Measurements from ENCODE around the gene PPY.
A peak's percentile ranks its signal among the peaks of the same experiment; 100 is the strongest.
"Not testable (repeated sequence)": the region's sequence is repeated elsewhere in the genome, so short reads cannot be mapped to it uniquely, and the experiment has no call there.

The PPY gene

GRCh38 chr17:43900183-43900857 is 42.0 kb downstream of the PPY start:
- no peaks in the 10 kb centered on the region for H3K9me3 ChIP-seq (ENCODE audit: insufficient read depth, low read depth, low read length)
- H3K4me3 ChIP-seq (ENCODE audit: low read length) = peak overlapping the region; percentile 72
- H3K36me3 ChIP-seq (ENCODE audit: insufficient read depth, low read depth, low read length) = peaks cover 6% of the 10 kb centered on the region; the same call in 1 of the 2 replicates
- H3K9ac ChIP-seq (ENCODE audit: low read depth, low read length) = peak overlapping the region; percentile 56; the same call in 1 of the 2 replicates
- H3K27me3 ChIP-seq (ENCODE audit: insufficient read depth, low read length) = peaks cover 31% of the 10 kb centered on the region
- peaks cover 10% of the 10 kb centered on the region; the same call in 1 of the 2 replicates for H3K4me1 ChIP-seq (ENCODE audit: insufficient read depth, low read length)
- H3K27ac ChIP-seq (ENCODE audit: low read length) = no peak overlapping the region

- H3K27ac ChIP-seq (ENCODE audit: low read length) = no peak overlapping the region
- H3K9ac ChIP-seq (ENCODE audit: low read depth, low read length) = no peak overlapping the region
- peaks cover 13% of the 10 kb centered on the region for H3K4me1 ChIP-seq (ENCODE audit: insufficient read depth, low read length)
- peaks cover 6% of the 10 kb centered on the region; the same call in 1 of the 2 replicates for H3K36me3 ChIP-seq (ENCODE audit: insufficient read depth, low read depth, low read length)
- peaks cover 13% of the 10 kb centered on the region for H3K27me3 ChIP-seq (ENCODE audit: insufficient read depth, low read length)
- no peak overlapping the region for H3K4me3 ChIP-seq (ENCODE audit: low read length)
- H3K9me3 ChIP-seq (ENCODE audit: insufficient read depth, low read depth, low read length) = no peaks in the 10 kb centered on the region
These were observed 43.8 kb downstream of the PPY start for GRCh38 chr17:43898446-43898845.

- peaks cover 6% of the 10 kb centered on the region; the same call in 1 of the 2 replicates for H3K36me3 ChIP-seq (ENCODE audit: insufficient read depth, low read depth, low read length)
- peaks cover 19% of the 10 kb centered on the region for H3K4me1 ChIP-seq (ENCODE audit: insufficient read depth, low read length)
- no peak overlapping the region for H3K9ac ChIP-seq (ENCODE audit: low read depth, low read length)
- peaks cover 13% of the 10 kb centered on the region for H3K27me3 ChIP-seq (ENCODE audit: insufficient read depth, low read length)
- no peaks in the 10 kb centered on the region for H3K9me3 ChIP-seq (ENCODE audit: insufficient read depth, low read depth, low read length)
- H3K4me3 ChIP-seq (ENCODE audit: low read length) = no peak overlapping the region
- H3K27ac ChIP-seq (ENCODE audit: low read length) = no peak overlapping the region
These were observed 44.4 kb downstream of the PPY start for GRCh38 chr17:43897831-43898230.

- not testable (repeated sequence) for H3K9ac ChIP-seq (ENCODE audit: low read depth, low read length); H3K27ac ChIP-seq (ENCODE audit: low read length); H3K27me3 ChIP-seq (ENCODE audit: insufficient read depth, low read length); H3K36me3 ChIP-seq (ENCODE audit: insufficient read depth, low read depth, low read length); H3K9me3 ChIP-seq (ENCODE audit: insufficient read depth, low read depth, low read length); H3K4me3 ChIP-seq (ENCODE audit: low read length)
- H3K4me1 ChIP-seq (ENCODE audit: insufficient read depth, low read length) = peaks cover 20% of the 10 kb centered on the region
These were observed 47.8 kb downstream of the PPY start for GRCh38 chr17:43894494-43894893.

GRCh38 chr17:43892647-43892952 is 49.7 kb downstream of the PPY start:
- no peaks in the 10 kb centered on the region for H3K27me3 ChIP-seq (ENCODE audit: insufficient read depth, low read length)
- H3K4me1 ChIP-seq (ENCODE audit: insufficient read depth, low read length) = peaks cover 20% of the 10 kb centered on the region
- peaks cover 6% of the 10 kb centered on the region; the same call in 1 of the 2 replicates for H3K36me3 ChIP-seq (ENCODE audit: insufficient read depth, low read depth, low read length)
- H3K9ac ChIP-seq (ENCODE audit: low read depth, low read length) = peak overlapping the region; percentile 29; the same call in 1 of the 2 replicates
- no peaks in the 10 kb centered on the region for H3K9me3 ChIP-seq (ENCODE audit: insufficient read depth, low read depth, low read length)
- peak overlapping the region; percentile 52 for H3K27ac ChIP-seq (ENCODE audit: low read length)
- H3K4me3 ChIP-seq (ENCODE audit: low read length) = peak overlapping the region; percentile 23; the same call in 1 of the 2 replicates

- Histone ChIP-seq H3K36me3 (ENCODE audit: insufficient read depth, low read depth, low read length) (peaks cover 6% of the 10 kb centered on the region; the same call in 1 of the 2 replicates), H3K27ac (ENCODE audit: low read length) (peak overlapping the region; percentile 52), H3K27me3 (ENCODE audit: insufficient read depth, low read length) (no peaks in the 10 kb centered on the region), H3K9ac (ENCODE audit: low read depth, low read length) (peak overlapping the region; percentile 29; the same call in 1 of the 2 replicates), H3K4me3 (ENCODE audit: low read length) (peak overlapping the region; percentile 23; the same call in 1 of the 2 replicates), H3K9me3 (ENCODE audit: insufficient read depth, low read depth, low read length) (no peaks in the 10 kb centered on the region), H3K4me1 (ENCODE audit: insufficient read depth, low read length) (peaks cover 20% of the 10 kb centered on the region)
These were observed 50.2 kb downstream of the PPY start for GRCh38 chr17:43891851-43892646.

Data from iPS-20b (cell line).